Mesodermal cell (in vitro differentiated cells): Measurements from ENCODE around the gene ZNF497.

Source experiments
- H3K27ac ChIP-seq: 2 replicates; pipeline ENCODE4 v1.7.0; 2013; ENCODE audit warnings: mild to moderate bottlenecking, low read depth, low read length, moderate library complexity; ENCODE audit not compliant: severe bottlenecking
- H3K36me3 ChIP-seq: 2 replicates; pipeline ENCODE4 v1.7.1; 2013; ENCODE audit warnings: mild to moderate bottlenecking, low read length, moderate library complexity; ENCODE audit not compliant: control insufficient read depth, insufficient read depth
- H3K4me1 ChIP-seq: one replicate; pipeline ENCODE4 v1.7.1; 2013; ENCODE audit warnings: mild to moderate bottlenecking, low read length; ENCODE audit not compliant: insufficient read depth, control insufficient read depth, poor library complexity, severe bottlenecking
- H3K4me3 ChIP-seq: 2 replicates; pipeline ENCODE4 v1.7.0; 2013; ENCODE audit warnings: low read length, control low read depth, mild to moderate bottlenecking; ENCODE audit not compliant: insufficient read depth, poor library complexity, severe bottlenecking; ENCODE audit errors: extremely low read depth
- H3K9me3 ChIP-seq: 2 replicates; pipeline ENCODE4 v1.7.1; 2013; ENCODE audit warnings: mild to moderate bottlenecking, low read length, moderate library complexity; ENCODE audit not compliant: control insufficient read depth
- WGBS, 2 experiments: methylation state at CpG; one replicate each; pipeline ENCODE4 v1.1.5; 2013; ENCODE audit warnings: missing lambda C conversion rate in 2 of 2; ENCODE audit not compliant: insufficient coverage in 2 of 2; 5-methylcytosine and 5-hydroxymethylcytosine counted together

The ZNF497 gene

GRCh38 chr19:58400316-58400915 lies 37.9 kb upstream of the ZNF497 start:
- Histone ChIP-seq H3K36me3 (peaks cover 9% of the 10 kb centered on the region), H3K4me1 (peaks cover 6% of the 10 kb centered on the region), H3K27ac (no peak overlapping the region), H3K4me3 (peak overlapping the region; percentile 75), H3K9me3 (no peaks in the 10 kb centered on the region)
- 89 to 92% methylated on average over 11 to 16 of the region's 18 CpGs for WGBS, 2 experiments

GRCh38 chr19:58399903-58400302 lies 37.4 kb upstream of the ZNF497 start:
- peak overlapping the region; percentile 75 for H3K4me3 ChIP-seq
- 90 to 100% methylated on average over 2 to 3 of the region's 3 CpGs for WGBS, 2 experiments
- no peaks in the 10 kb centered on the region for H3K9me3 ChIP-seq
- peaks cover 6% of the 10 kb centered on the region for H3K4me1 ChIP-seq
- H3K27ac ChIP-seq, result no peak overlapping the region
- H3K36me3 ChIP-seq, result peaks cover 14% of the 10 kb centered on the region

GRCh38 chr19:58398545-58398944 lies 36.0 kb upstream of the ZNF497 start:
- Histone ChIP-seq H3K27ac (no peak overlapping the region), H3K4me3 (no peak overlapping the region), H3K36me3 (peaks cover 24% of the 10 kb centered on the region), H3K4me1 (peaks cover 6% of the 10 kb centered on the region), H3K9me3 (no peaks in the 10 kb centered on the region)
- 90 to 93% methylated on average over 5 to 6 of the region's 6 CpGs for WGBS, 2 experiments

- no peaks in the 10 kb centered on the region for H3K9me3 ChIP-seq
- H3K27ac ChIP-seq, result no peak overlapping the region
- H3K4me1 ChIP-seq, result peaks cover 6% of the 10 kb centered on the region
- H3K4me3 ChIP-seq, result no peak overlapping the region
- H3K36me3 ChIP-seq, result peaks cover 28% of the 10 kb centered on the region
- WGBS, 2 experiments, result 94 to 100% methylated on average over 3 of the region's 4 CpGs
Observed at GRCh38 chr19:58398087-58398486, 35.5 kb upstream of the ZNF497 start.

- 80 to 83% methylated on average over 6 of the region's 7 CpGs for WGBS, 2 experiments
- no peak overlapping the region for H3K27ac ChIP-seq
- peaks cover 6% of the 10 kb centered on the region for H3K4me1 ChIP-seq
- H3K9me3 ChIP-seq, result no peaks in the 10 kb centered on the region
- H3K4me3 ChIP-seq, result no peak overlapping the region
- H3K36me3 ChIP-seq, result peaks cover 33% of the 10 kb centered on the region
Observed at GRCh38 chr19:58397533-58398037, 35.0 kb upstream of the ZNF497 start.

GRCh38 chr19:58396691-58397532 lies 34.4 kb upstream of the ZNF497 start:
- peaks cover 39% of the 10 kb centered on the region for H3K36me3 ChIP-seq
- H3K4me1 ChIP-seq, result peaks cover 6% of the 10 kb centered on the region
- no peaks in the 10 kb centered on the region for H3K9me3 ChIP-seq
- 92 to 93% methylated on average over 56 to 58 of the region's 58 CpGs for WGBS, 2 experiments
- no peak overlapping the region for H3K27ac ChIP-seq
- H3K4me3 ChIP-seq, result no peak overlapping the region

- no peaks in the 10 kb centered on the region for H3K9me3 ChIP-seq
- peaks cover 46% of the 10 kb centered on the region for H3K36me3 ChIP-seq
- peaks cover 6% of the 10 kb centered on the region for H3K4me1 ChIP-seq
- H3K4me3 ChIP-seq, result no peak overlapping the region
- no peak overlapping the region for H3K27ac ChIP-seq
- 53 to 65% methylated on average over 46 to 69 of the region's 75 CpGs for WGBS, 2 experiments
Observed at GRCh38 chr19:58395979-58396627, 33.6 kb upstream of the ZNF497 start.

GRCh38 chr19:58395220-58395978 lies 32.8 kb upstream of the ZNF497 start, which contains the start of gene RNF225:
Gene RNF225, plus strand, starts transcription at chr19:58395656. Its CDS starts 434 bp downstream, at chr19:58396090.
- H3K27ac ChIP-seq, result no peak within 1 kb of the TSS
- peaks cover under 1% of the 10 kb centered on the region for H3K4me1 ChIP-seq
- no peak within 1 kb of the TSS for H3K4me3 ChIP-seq
- H3K9me3 ChIP-seq, result no peaks in the 10 kb centered on the region
- H3K36me3 ChIP-seq, result peaks cover 53% of the 10 kb centered on the region
- WGBS, 2 experiments, result 62 to 65% methylated on average over 15 to 19 of the region's 21 CpGs

- H3K9me3 ChIP-seq, result no peaks in the 10 kb centered on the region
- peaks cover 3% of the 10 kb centered on the region for H3K4me1 ChIP-seq
- H3K27ac ChIP-seq, result no peak overlapping the region
- peaks cover 57% of the 10 kb centered on the region for H3K36me3 ChIP-seq
- 100% methylated on average over 2 of the region's 3 CpGs for WGBS, 2 experiments
- H3K4me3 ChIP-seq, result no peak overlapping the region
Observed at GRCh38 chr19:58394821-58395219, 32.3 kb upstream of the ZNF497 start.

GRCh38 chr19:58393725-58394033 lies 31.1 kb upstream of the ZNF497 start:
- 97 to 100% methylated on average over 3 to 4 of the region's 4 CpGs for WGBS, 2 experiments
- no peak overlapping the region for H3K4me3 ChIP-seq

More at GRCh38 chr19:58393725-58394033, 31.1 kb upstream of the ZNF497 start:
- Histone ChIP-seq H3K4me1 (peaks cover 7% of the 10 kb centered on the region), H3K36me3 (peaks cover 68% of the 10 kb centered on the region), H3K9me3 (no peaks in the 10 kb centered on the region), H3K27ac (no peak overlapping the region)
